HG03469 (cell line): Measurements from ENCODE around the gene NUP210L.
"Not testable (repeated sequence)": the region's sequence is repeated elsewhere in the genome, so short reads cannot be mapped to it uniquely, and the experiment has no call there.

Experiments
- ATAC-seq: cut with Tn5 transposase; IDR thresholded peaks from one replicate; pipeline ENCODE4 v1.9.1; 2021; ENCODE audit warnings: mild to moderate bottlenecking, moderate library complexity, moderate number of reproducible peaks; ENCODE audit not compliant: unreplicated experiment

The NUP210L gene

GRCh38 chr1:154170547-154171222 is 15.8 kb upstream of the NUP210L start:
- no peak for ATAC-seq

- no peak for ATAC-seq
These were observed 12.6 kb upstream of the NUP210L start for GRCh38 chr1:154167461-154167860.

GRCh38 chr1:154166207-154166606 is 11.3 kb upstream of the NUP210L start:
- no peak for ATAC-seq

GRCh38 chr1:154159554-154159953 is 4.7 kb upstream of the NUP210L start:
- no peak for ATAC-seq

- ATAC-seq, result no peak
These were observed 3.6 kb upstream of the NUP210L start for GRCh38 chr1:154158307-154159125.

- no peak for ATAC-seq
These were observed 2.8 kb upstream of the NUP210L start for GRCh38 chr1:154157520-154158306.

- no peak for ATAC-seq
These were observed 378 bp upstream of the NUP210L start for GRCh38 chr1:154155251-154155650.

- no peak for ATAC-seq
These were observed 820 bp downstream of the NUP210L start for GRCh38 chr1:154154053-154154452.

- ATAC-seq, result no peak
These were observed 3.6 kb downstream of the NUP210L start for GRCh38 chr1:154151311-154151710.

GRCh38 chr1:154148807-154149206 is 6.1 kb downstream of the NUP210L start:
- ATAC-seq, result no peak

GRCh38 chr1:154147505-154147904 is 7.4 kb downstream of the NUP210L start:
- ATAC-seq, result not testable (repeated sequence)

GRCh38 chr1:154145986-154146385 is 8.9 kb downstream of the NUP210L start:
- ATAC-seq, result no peak

GRCh38 chr1:154142358-154142757 is 12.5 kb downstream of the NUP210L start:
- no peak for ATAC-seq

- no peak for ATAC-seq
These were observed 13.6 kb downstream of the NUP210L start for GRCh38 chr1:154141240-154141639.

- ATAC-seq, result no peak
These were observed 17.0 kb downstream of the NUP210L start for GRCh38 chr1:154137888-154138287.

GRCh38 chr1:154133256-154133655 is 21.6 kb downstream of the NUP210L start:
- no peak for ATAC-seq

GRCh38 chr1:154129391-154129970 is 25.4 kb downstream of the NUP210L start:
- no peak for ATAC-seq

GRCh38 chr1:154123205-154123604 is 31.7 kb downstream of the NUP210L start:
- not testable (repeated sequence) for ATAC-seq

- no peak for ATAC-seq
These were observed 37.2 kb downstream of the NUP210L start for GRCh38 chr1:154117642-154118041.

- ATAC-seq, result no peak
These were observed 39.7 kb downstream of the NUP210L start for GRCh38 chr1:154115180-154115579.

- no peak for ATAC-seq
These were observed 50.3 kb downstream of the NUP210L start for GRCh38 chr1:154104433-154105082.
